SIG-M5 treated with dmso at 0.1 percent for 504 hours (cell line): ENCODE data around the gene SLC1A2.

Experiments used
- DNase-seq: peaks from one replicate; lab custom pipeline; 2025; ENCODE audit not compliant: unreplicated experiment; lab: John Stamatoyannopoulos, UW

SLC1A2 gene

DNA sequence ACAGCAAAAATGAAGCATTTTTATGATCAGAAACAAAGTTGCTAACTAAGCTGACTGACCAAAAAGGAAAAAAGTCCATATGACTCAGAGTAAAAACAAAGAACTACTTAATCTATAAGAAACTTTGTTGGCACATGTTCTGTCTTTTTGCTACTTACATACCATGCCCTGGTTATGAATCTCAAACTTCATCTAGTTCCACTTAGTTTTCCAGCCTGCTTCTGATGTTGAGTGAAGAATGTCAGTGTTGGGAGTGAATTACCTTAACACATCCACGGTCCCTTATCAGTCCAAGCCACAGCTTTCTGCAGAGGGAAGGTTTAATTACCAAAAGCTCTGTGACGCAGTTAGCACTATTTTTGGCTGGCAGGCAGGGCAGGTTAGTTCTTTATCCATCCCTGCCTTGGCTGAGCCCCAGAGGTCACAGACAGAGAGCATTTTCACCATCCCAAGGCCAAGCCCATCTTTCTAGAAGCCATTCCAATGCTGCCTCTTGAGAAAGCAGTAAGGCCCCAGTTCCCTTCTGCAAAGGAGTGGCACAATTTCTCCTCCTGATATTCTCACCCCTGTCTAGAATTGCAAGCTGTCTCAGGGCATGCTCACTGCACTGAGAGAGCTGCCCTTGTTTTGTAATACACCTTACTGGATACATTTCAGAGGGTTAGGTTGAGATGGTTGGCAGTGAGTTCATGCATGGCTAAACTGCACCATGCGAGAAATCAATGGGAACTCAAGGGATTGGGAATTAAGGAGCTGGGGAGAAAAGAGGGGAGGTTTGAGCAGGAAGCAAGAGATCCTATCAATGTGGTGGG is 67.1 kb downstream of the SLC1A2 start:
- DNase-seq, result no peak

DNA sequence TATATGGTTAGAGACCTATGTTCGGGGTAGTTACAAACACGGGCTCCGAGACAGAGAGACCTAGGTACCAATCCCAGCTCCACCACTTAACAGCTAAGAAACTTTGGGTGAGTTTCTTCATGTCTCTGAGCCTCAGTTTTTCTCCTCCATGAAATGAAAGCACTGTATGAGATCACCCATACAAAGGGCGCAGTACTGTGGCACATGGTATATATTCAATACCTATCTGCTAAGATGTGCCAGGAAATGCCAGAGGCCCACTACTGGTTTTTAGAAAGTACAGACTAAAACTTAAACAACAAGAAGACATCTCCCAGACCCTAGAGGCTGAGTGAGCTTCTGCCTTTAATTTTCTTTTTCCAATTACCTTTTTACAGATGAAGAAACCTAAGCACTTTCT is 69.5 kb downstream of the SLC1A2 start:
- DNase-seq, result no peak

DNA sequence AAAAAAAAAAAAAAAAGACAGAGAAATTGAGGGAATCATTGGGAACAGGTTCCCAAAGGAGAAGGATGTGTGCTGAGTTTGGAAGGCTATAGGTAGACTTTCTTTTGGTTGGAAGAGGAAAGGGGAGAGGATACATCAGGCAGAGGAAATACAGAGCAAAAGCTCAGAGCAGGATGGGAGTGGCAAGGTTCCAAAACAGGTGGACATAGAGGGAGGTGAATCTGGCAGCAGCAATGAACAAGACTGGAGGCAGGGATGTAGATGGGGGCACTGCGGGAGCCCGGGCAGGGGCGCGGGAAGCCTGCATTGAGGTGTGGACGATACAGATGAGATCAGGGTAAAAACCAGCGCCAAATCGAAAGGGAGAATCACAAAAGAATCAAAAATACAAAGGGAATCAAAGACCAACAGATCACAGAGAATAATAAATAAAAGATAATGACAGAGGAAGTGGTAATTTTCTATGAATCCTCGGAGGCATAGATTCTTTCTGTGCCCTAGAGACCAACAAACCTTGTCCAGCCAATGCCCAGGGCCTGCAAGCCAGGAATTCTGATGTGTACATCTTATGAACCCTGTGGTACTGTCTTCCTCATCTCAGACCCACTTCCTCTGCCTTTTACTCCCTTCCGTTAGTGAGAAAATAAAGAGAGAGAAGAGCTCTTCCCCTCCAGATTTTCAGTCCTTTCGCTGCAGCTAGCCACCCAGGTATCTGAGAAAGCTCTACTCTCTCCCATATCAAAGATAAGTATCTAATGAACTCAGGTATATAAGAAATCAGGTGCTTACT is 70.3 kb downstream of the SLC1A2 start:
- no peak for DNase-seq

DNA sequence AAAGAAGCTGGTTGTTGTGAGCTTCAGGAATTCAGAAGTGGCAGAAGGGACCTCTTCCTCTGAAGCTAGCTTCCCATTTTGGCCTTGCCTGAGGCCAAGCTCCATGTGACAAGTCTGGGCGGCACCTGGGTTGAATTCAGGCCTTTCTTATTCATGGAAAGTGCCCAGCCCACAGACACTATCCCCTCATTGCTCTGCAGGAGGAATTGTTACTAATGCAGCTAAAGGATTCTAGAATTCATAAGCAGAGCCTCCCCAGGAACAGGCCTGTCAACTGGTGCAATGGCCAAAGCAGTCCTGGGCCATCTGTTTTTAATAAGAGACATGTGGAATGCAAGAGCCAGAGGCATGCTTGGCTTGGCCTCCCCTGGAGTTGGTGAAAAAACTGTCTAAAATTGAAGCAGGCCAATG is 71.4 kb downstream of the SLC1A2 start:
- DNase-seq, result no peak

DNA sequence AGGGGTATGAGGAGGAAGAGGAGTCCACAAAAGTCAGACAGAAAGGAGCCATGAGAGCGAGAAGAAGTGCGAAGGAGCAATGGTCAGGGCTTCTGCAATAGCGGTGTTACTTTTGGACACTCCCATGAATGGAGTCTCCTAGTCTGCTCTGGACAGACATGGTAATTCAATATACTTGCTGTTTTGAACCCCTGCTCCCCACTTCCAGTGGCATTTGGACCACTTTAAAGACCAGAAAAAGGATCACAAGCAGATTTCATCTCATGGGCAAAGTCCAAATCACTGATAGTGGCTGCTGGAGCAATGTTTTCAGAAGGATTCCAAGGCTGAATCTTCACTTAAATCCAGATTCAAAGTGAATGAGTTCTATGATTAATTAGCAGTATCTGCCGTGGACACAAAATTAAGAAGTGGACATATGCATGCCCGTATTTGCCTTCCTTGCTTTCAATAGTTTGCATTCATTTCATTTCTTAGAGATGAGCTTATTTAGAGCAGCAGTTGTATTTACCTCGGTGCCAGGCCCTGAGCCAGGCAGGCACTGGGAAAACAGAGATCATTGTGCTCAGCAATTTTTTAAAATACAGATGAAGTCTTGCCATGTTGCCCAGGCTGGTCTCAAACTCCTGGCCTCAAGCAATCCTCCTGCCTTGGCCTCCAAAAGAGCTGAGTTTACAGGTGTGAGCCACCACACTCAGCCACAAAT is 72.0 kb downstream of the SLC1A2 start:
- DNase-seq, result no peak

DNA sequence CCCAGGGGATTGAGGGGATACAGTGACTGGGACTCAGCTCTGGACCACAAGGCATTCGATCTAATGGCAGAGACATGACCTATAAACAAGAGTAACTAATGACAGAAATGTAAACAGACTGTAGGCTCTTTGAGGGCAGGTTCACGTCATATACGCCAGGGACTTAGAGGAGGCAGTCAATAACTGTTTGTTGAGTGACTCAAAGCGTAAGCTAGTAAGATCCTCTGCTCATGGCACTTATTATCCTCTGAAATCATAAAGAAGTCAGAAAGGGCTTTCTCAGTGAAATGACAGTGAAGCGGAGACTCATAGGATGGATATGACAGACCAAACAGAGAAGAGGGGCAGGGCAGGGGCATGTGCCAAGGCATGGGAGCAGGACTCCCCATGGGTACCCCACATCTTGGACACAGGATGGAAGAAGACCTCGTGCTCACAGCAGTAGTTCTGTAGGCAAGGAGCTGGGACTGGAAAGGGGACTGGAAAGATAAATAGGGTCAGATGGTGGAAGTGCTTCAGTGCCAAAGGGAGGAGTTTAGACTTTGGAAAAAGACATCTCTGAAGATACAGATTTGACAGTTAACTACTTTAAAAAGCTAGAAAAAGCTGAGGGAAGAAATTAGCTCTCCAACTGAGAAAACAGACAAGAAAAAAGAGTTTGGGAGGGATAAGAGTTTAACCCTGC is 72.7 kb downstream of the SLC1A2 start:
- DNase-seq, result no peak

DNA sequence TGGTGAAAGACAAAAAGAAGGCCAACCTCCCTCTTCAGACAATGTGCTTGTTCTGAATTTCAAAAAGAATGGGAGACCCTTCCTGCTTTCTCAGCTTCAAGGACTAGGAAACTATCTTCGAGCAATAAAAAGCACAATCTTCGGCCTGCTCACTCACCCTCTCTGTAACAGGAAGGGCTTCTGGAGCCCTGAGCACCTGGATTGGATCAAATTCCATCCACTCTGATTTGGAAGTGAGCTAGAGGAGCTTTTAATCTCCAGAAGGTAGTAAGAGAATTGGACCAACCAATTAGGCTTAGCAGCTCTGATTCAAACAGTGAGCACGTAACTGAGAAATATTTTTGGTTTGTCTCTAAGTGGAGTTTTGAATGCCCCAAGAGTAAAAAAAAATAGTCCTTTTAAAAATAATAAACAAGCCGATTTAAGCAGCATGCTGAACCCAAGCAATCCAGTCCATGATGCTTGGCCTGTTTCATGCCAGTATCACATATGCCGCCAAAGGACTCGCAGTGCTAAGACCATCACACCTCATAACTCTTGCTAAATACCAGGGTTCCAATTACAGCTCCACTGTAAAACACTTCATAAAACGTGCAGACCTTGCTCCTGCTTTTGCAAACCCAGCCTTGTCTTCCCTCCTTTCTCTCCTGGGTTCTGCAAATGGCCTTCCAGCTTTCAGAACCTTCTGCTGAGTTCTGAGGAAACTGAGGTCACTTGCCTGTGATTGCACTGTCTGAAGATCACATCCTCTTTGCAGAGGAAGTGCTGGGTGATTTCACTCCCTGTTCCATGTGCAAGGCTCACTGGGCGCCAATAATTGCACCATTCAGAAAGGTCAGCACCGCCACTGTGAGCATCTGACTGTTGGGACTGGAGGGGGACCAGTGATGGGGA is 74.4 kb downstream of the SLC1A2 start:
- peak; percentile 73 for DNase-seq

DNA sequence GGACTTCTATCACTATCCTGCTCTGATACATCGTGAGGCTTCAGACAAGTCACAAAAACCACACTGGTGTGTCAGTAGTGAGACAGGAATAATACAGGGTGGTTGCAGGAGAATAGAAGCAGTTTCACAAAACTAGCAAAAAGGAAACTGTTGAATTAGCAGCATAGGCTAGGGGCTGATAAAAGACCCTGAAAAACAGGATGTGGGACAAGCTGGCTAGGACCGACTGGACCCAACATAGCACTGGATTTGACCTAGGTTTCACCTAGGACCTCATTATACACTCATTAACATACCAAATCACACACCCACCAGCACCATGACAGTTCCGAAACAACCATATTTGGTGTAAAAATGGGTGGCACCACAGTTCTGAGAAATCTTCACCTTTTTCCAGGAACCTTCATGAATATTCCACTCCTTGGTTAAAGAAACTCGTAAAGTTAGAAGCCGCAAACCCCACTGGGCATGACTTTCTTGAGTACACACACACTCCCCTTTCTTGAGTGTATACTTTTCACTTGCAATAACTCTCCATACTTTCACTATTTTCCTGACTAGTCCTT is 76.2 kb downstream of the SLC1A2 start:
- DNase-seq, result no peak

DNA sequence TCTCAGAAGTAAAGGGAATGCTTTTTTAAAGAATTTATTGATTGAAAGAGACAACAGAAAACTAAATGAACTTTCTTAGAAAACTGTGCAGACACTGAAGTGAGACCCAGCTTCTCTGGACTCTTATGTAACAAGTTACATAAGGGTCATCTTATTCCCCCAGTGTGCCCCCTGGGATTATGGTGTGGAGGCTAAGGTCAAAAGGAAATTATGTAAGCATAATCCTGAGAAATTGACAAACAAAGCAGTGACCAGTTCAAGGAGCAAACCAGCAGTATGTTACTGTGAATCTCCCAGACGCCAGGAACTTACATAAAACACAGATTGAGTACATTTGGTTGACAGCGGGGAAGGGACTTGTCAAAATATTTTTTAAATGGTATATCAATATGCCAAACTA is 78.6 kb downstream of the SLC1A2 start:
- DNase-seq, result no peak

DNA sequence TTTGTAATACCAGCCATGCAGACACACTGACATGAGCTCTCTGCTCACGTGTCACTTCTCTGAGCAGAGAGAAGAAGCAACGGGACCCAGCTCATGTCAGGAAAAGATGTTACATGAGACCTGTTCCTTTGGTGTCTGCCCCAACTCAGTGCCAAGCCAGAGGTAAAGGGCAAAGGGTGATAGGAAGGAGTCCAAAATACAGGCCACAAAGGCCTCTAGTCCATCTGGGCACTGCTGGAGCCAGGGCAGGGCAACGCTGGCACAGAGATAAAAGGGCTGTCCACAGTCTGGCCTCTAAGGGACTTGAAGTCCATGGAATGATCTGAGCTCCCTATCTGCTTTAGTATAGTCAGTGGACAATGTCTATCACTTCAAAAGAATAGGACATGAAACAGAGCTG is 79.3 kb downstream of the SLC1A2 start:
- DNase-seq, result no peak

DNA sequence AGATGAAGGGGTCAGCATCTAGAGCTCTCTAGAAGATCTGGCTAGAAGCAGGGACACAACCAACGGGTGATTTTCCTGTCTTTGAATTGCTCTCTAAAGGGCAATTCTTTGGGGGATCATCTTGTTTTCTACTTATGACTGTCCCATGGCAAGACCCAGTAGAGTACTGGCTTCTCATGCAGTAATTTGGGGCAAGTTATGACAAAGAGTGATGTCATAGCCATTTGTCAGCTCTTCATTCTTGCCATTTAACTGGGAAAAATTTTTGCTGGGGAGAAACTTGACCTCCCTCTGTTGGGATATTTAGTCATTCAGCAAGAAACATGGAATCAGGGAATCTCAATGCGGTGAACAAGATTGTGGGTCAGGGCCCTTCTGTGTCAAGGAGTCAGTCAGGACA is 80.4 kb downstream of the SLC1A2 start:
- no peak for DNase-seq

DNA sequence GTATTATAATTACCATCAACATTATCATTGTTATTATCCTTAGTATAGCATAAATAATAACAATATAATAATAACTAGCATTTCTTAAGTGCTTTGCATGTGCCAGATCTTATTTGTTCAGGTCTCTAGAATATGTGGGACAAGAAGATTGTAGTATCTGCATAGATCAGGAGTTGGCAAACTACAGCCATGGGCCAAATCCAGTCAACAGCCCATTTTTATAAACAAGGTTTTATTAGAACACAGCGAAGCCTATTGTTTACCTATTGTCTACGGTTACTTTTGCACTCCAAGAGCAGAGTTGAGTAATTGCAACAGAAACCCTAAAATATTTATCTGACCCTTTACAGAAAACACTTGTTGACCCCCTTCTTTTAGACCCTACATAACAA is 81.4 kb downstream of the SLC1A2 start:
- DNase-seq, result no peak

DNA sequence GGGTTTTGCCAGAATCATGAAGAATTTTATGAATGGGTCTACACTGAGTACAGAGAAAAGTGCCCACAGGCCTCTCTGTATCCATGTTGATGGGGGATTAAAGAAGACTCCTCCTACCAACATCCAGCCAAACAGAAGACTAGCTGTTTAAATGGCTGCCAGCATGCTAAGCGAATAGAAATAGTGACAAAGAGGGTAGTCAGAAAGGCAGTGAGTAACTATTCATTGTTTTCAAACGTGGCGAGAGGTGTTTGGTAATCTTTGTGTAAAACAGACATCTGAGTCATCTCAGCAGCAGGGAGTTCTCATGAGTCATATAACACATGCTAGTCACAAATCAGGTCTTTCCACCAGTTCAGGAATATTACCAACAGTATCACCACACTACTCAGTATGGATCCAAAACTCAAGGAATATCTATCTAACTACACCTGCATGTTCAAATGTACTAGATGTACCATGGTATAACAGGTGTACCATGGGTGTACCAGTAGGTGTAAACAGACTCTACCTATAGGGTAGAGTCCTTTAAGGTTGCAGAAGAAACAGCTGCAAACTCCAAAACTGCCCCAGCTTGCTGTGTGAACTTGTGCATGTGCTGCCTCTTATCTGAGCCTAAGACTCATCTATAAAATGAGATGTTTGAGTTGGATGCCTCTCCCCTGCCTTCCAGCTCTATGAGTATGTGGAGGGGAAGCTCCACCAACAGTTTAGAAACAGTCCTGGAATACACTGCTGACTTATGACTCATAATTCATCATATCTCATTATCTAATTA is 82.0 kb downstream of the SLC1A2 start:
- DNase-seq, result peak; percentile 71

DNA sequence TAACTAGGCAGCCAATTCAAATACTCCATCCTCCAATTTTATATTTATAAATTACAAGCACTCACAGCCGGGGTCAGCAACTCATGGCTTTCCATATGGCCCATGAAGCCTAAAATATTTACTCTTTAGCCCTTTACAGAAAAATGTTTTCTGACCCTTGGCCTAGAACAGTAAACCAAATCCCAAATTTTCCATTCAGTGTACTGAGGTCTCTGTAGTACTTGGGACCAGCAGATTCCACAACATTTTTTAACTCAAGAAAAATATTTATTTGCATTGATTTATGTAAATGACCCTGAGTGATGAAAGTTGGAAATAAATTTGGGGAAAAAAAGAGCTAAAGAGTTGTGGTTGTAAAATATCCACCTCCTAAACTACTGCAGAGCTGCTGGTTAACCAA is 82.6 kb downstream of the SLC1A2 start:
- DNase-seq, result no peak

DNA sequence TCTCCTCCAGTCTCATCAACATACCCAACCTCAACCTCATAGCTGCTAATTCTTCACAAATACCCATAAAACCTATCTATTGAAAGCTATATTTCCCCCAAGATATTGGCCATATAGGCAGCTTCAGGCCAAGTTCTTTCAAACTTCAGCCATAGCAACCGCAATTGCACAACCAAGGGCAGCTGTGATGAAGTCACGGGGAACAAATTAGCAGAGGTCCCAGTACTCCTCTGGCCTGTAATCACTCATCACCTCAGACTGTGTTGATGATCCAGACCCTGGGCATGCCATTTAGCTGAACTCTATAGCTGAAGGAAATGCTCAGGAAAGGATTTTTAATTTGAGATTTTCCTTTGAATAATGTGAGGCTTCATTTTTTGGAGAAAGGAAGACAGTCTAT is 84.1 kb downstream of the SLC1A2 start:
- no peak for DNase-seq

DNA sequence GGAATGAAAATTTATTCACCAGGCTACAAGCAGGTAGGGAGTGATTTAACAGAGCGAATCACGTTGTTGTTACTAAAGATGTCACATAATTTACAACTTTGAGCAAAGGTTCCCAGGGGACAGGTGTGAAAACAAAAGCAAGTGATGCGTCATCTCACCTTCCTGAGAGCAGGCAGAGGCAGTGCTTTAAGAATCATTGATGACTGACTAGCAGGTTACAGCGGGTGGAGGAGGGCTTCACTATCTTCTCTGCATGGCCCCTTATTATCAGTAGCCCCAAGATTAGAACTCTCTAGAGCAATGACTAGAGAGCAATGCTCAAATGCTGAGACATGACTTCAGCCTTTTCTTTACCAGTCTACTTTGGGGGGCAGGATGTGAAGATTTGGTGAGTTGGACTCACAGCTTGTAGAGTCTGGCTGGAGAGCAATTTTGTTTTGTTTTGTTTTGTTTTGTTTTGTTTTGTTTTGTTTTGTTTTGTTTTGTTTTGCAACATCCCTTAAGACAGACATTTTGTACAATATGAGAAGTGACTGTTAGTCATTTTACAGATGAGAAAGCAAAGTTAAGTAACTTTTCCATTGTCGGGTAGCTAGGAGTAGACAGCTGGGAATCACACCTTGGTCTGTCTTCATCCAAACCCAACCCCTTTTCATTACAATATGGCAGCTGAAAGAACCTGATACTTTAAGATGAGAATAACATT is 84.8 kb downstream of the SLC1A2 start:
- no peak for DNase-seq

DNA sequence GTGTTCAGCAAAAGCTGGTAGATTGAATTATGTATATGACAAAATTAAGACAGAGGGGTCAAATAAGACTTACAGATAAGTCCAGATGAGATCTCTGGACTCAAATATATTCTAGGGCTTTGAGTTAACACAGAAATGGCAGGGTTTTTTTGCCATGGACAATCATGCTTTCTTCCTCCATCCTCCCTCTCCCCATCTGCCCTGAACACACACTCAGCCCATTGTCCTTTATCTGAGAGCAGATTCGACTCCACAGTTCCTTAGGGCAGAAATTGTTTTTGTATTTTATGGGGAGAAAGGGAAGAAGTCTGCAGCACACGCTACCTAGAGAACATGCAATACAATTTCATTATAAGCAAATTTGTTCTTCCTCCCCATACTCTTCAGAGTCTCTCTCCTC is 86.8 kb downstream of the SLC1A2 start:
- DNase-seq, result no peak

DNA sequence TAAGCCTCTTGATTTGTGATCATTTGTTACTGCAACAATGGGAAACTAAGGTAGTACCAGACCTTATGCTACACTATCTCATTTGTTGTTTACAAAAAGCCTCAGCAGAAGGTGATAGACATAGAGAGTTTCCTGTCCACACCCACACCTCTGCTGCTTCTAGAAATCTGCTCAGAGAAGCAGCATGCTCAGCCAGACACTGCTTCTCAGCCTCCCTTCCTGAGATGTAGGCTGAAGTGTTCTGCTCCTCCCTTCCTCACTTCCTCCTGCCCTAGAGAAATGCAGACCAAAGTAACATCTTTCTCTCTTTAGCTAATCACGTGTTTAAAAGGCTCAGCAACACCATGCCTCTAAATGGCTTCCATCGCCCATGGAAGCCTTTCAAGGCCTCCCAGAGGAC is 88.4 kb downstream of the SLC1A2 start:
- DNase-seq, result no peak
